NCI-H1930 (cell line): Measurements from ENCODE around the gene FCER1A.
"Not testable (repeated sequence)": the region's sequence is repeated elsewhere in the genome, so short reads cannot be mapped to it uniquely, and the experiment has no call there.

ENCODE experiments used
- DNase-seq, 2 experiments: peaks; one replicate each; lab custom pipeline; 2025; lab: John Stamatoyannopoulos, UW

The FCER1A gene

DNA sequence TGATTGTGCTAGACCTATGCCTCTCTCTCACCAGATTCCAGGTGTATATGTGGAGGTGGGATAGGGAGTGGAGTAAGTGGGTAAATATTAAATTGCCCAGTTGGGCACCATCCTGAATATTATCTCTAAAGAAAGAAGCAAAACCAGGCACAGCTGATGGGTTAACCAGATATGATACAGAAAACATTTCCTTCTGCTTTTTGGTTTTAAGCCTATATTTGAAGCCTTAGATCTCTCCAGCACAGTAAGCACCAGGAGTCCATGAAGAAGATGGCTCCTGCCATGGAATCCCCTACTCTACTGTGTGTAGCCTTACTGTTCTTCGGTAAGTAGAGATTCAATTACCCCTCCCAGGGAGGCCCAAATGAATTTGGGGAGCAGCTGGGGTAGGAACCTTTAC is at the start of gene FCER1A:
FCER1A (plus strand) TSS at position 242 of the 400 bp plus-strand sequence; CDS start at position 271, 29 bp downstream.
- DNase-seq: no peak

DNA sequence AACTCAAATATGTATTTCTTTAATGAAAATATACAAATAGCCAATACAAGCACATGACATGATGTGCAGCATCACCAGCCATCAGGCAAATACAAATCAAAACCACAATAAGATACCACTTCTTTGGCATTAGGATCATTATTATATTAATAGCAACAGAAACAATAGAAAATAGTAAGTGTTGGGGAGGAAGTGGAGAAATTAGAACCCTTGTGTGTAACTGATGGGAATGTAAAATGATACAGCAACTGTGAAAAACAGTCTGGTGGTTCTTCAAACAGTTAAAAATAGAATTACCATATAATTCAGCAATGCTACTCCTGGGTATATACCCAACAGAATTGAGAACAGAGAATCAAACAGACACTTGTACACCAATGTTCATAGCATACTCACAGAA is 40.8 kb upstream of the FCER1A start:
- DNase-seq: no peak

DNA sequence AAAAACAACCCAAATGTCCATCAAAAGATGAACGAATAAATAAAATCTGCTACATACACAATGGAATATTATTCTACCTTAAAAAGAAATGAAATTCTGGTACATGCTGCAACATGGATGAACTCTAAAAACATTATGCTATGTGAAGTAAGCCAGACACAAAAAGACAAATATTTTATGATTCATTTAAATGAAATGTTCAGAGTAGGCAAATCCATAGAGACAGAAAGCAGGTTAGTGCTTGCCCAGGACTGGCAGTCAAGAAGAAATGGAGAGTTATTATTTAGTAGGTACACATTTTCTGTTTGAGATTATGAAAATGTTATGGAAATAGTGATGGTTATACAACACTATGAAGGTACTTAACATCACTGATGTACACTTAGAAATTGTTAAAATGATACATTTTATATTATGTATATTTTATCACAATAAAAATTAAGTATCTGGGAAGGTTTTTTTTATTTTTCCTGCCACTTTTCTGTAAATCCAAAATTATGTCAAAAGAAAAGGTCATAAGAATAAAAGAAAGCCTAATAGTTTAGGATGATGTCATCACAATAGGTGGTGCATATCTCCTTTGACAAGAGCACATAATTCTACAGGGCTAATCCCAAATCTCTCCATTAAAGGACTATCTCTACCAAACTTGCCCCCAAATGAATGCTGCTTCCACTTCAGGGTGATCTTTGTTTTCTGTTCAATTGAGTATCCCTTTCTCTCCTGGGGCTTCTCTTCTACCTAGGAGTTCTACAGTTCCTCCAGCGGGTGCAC is 40.2 kb upstream of the FCER1A start:
- no peak for DNase-seq

DNA sequence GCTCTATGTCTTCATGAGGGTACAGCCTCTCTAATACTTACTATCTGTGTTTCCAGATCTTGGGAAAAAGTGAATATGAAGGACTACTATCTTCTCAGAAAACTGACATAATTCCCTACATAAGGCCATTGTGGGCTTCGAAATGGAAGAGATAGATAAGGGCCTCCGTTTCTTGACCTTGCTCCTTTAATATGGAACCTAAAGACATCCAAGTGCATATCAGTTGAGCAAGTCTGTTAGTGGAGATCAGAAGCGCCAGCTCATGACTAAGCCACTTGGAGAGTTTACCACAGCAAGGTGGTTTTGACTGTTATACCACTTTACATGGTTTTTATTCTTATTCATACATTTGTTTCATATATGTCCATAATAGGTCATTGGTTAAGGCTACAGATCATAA is 35.3 kb upstream of the FCER1A start:
- DNase-seq: no peak

DNA sequence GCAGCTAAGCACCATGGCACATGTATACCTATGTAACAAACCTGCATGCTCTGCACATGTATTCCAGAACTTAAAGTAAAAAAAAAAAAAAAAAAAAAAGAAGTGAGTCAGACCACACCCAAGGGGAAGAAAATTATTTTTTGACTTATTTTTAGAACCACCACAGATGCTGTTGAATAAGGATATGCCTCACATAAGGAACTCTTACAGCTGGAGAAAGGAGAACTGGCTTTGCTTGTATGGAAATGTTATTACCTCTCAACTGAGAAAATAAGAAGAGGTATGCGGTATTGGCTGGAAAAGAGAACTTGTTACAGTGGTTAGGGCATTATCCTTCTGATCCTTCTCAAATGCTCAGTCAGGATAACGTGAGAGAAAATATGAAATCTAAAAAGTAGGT is 27.5 kb upstream of the FCER1A start:
- DNase-seq: no peak

DNA sequence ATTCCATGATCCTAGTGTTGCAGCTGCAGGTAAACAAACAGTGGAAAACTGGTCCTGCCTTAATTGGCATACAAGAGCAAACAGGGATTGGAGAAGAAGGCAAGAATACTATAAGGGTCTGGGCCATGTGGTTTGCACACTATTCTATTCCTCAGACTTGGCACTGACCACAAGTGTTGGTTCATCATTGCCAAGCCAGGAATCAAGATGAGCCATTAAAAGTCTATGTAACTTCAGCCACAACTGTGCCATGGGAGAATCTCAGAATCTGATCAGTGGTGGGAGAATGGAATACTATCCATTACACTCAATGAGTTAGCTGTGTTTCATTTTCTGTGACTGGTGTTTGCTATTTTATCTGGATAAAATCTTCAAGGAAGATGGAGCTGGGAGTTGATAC is 26.2 kb upstream of the FCER1A start:
- DNase-seq: no peak

DNA sequence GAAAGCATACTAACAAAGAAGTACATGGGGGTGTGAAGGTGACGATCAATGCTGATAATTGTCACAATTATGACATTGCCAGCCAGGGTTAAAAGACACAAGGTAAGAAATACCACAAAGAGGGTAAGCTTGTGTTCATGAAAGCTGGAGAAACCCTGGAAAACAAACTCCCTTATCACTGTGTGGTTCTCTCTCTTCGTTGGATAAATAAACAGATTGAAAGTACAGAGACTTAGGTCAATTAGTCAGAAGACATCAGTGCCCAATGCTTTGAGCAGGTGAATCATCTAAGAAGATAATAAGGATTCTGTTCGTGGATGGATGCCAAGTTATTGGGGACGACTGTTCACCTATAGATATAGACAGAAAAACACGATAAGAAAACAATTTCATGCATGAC is 22.4 kb upstream of the FCER1A start:
- DNase-seq: no peak

DNA sequence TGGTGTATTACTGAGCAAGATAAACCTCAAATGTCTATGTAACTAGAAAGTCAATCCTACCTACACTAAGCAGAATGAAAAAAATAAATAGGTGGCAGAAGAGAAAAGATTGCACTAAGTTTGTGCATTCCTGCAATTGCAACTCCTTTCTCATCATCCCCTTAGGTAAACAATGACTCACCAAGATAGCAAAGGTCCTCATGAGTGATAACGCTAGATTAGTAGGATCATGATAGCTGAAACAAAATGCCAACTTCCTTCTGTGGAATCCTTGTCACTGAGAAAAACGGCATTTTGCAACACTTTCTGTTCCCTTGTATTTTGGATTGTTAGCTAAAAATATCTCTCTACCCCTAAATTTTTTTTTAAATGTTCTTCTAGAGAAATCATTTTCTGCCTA is 20.0 kb upstream of the FCER1A start:
- DNase-seq: no peak

DNA sequence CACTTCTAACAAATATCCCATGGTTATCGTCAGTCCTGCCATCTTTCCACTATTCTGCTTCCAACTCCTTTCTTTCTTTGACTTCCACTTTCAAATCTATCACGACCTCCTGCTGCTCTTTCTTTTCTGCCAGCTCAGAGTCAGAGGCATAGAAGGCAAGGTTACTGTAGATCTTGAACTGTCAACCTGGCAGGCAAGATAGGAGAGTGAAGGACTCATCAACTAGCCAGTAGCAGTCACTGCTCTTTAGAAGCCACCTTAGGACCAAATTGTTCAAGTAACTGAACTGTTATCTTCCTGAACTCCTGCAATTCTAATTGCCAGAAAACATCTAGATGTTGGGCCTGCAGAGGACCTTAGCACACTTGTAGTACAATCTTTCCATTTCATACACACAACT is 13.1 kb upstream of the FCER1A start:
- DNase-seq: no peak

DNA sequence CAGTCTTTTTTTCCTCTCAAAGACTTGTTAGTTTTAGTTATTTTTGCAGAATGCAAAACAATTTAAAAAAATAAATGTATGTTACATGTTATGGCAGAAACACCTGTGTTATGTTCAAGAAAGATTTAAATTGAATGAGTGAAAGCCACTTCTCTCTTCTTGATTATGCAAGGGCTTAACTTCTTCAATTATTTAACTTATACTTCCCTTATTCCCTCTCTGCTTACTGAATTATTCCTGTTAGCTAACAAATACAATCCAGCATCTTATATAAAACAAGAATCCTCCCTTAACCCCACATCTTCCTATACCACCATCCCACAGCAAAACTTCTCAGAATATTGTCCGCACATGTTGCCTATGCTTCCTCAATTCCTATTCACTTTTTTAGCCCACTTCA is 10.7 kb upstream of the FCER1A start:
- no peak for DNase-seq

DNA sequence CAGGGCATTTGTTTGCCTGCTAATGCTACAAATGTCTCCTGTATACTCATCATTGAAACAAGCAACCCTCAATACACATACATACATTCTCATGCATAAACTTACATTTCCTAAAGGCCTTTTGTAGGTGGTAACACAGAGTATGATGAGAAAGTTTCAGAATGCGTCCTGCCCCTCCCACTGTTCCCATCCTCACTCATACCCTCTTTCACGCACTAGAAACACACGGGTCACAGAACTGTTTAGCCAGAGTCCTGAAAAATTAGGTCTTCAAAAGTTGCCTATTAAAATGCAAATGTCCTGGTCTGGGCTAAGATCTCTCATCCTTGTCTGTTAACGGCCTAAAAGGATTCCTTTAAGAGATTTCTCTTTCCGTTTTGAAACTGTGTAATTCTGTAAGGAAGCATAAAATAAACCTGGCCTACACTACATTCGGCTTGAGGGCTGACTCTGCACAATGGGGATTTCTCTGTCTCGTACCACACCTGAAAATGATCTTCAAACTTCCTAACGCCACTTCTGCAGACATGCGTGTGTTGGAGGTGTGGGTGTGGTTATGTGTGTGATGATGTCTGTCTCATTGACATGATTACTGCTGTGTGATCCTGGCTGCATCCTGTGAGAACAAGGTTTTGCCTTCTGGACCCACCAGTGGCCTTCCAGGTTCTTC is 5.3 kb upstream of the FCER1A start:
- no peak for DNase-seq

DNA sequence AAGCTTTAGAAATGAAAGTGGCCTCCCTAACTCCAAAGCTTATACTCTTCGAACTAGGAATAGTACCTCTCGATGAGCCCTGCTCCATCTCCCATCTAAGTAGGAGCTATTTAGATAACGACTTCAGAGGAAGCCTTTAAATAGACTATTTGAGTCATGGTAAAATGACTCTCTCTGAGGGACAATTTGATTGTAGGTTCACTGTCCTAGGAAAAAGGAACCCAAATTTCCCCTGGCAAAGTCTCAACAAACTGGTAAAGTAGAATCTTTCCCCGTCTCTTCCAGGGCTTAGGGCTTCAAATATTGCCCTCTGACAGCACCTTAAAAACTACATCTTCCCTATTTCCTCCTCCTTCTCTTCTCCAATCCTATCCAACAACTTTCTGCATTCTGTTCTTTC is 2.0 kb upstream of the FCER1A start:
- DNase-seq: no peak

DNA sequence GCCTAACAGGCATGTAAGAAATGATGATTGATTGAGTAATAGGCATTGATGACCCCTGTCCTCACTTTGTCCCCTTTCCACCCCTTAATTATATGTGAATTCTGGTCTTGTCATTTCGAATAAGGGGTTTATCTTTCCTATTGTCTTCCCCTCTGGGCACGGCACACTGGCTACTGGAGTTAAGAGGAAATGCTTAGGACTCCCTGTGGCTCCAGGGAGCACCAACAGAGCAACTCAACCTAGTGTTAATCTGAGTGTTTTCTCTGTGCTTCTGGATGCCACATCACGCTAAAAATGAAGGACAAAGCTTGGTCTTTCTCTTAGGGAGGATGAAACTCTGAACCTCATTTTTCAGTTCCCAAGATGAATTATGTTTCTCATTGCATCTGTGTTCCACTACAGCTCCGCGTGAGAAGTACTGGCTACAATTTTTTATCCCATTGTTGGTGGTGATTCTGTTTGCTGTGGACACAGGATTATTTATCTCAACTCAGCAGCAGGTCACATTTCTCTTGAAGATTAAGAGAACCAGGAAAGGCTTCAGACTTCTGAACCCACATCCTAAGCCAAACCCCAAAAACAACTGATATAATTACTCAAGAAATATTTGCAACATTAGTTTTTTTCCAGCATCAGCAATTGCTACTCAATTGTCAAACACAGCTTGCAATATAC is 5.3 kb downstream of the FCER1A start:
- DNase-seq: no peak

DNA sequence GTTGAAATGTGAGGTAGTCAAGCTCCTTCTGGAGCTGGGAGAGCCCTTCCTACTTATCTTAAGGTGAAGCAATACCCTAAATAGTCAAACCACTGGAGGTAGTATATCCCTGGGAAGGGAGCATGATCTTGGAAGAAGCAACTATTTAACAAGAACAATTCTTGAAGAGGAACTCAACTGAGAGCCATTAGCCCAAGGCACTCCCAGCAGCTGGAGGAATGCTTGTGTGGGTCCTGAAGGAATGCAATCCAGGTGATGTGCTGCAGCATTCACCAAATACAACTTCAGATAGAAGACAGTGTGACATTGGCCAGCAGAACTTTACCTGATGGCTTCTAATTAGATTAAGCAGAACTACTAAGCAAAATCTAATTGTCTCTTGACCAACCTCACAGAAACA is 9.5 kb downstream of the FCER1A start:
- no peak for DNase-seq

DNA sequence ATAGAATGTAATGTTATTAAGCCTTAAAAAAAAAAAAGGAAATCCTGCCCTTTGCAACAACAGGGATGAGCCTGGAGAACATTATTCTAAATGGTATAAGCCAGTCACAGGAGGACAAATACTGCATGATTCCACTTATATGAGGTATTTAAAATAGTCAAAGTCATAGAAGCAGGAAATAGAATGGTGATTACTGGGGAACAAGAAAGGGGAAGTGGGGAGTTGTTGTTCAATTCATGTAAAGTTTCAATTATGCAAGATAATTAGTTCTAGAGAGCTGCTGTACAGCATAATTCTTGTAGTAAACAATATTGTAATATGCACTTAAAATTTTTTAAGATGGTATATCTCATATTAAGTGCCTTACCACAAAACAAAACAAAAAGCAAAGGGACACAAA is 13.2 kb downstream of the FCER1A start:
- no peak for DNase-seq

DNA sequence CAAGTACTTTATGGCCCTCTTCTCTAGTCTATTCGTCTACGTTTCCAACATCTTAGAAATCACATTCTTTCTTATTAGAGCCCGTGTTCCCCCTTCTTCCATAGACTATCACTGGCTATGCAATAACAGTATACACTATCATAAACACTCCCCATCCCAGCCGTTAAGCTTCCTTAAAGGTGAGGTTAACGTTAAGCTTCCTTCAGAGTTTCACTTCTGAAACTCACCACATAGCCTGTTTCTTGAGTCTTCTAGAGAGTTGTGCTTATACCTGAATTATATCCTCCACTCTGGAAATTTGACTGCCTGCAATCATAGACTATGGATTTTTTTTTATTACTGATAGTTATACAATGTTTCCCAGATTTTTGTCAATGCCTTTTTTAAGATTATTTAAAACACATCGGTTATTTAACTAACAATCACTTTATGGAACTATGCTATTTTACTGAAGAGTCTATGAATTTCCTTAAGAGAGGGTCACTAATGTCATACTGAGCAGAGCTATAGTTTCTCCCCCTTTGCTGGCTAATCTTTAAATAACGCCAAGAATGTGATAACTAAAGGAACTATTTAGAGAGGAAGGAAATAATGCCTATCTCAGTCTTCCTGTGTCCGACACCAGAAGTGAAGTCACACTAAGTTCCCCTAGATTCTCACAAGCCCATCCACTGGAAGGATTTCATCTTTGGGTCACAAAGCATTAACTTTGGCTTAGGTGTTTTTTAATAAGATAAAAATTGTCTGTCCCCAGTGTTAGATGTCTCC is 16.8 kb downstream of the FCER1A start:
- no peak for DNase-seq

DNA sequence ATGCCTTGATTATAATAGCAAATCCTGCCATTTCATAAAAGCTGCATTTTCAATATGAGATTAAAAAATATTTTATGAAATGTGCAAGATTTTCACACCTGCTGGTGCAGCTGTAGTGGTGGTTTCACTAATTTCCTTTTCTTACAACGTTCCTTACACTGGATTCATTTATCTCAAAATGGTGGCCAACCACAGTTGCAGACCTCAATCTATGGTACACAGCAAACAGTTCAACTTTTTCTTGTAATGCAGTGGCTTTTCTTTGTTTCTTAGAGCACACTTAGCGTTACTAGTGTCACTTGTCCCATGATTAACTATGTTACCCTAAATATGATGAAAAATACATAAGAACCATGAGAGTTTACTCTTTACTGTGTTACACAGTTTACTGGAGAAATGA is 32.7 kb downstream of the FCER1A start:
- no peak for DNase-seq

DNA sequence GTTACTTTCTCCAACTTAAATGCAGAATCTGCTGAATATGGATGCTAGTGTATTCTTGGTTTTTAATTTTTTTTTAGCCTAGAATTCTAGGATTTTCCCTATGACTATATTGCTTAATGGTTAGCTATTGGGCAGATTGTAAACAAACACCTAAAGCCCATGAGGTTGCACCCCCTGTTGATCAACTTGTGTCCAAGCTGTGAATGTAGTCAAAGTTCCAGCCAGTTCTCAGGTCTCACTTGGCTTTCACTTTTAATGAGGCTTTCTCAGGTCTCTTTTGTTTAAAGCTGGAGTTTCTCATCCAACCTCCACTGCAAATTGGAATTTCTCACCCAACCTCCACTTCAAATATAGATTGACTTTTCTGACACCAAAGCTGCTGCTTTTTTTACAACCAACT is 35.9 kb downstream of the FCER1A start:
- no peak for DNase-seq

DNA sequence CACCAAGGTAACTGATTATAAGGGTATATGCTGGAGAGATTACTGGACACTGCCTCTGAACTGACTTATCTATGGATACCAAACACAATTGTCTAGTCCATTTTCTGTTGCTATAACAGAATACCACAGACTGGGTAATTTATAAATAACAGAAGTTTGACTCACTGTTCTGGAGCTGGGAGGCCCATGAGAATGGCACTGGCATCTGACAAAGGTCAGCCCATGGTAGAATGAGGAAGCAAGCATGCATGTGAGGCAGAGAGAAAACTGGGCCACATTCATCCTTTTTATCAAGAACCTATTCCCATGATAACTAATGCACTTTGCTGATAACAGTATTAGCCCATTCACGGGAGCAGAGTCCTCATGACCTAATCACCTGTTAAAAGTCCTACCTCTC is 37.4 kb downstream of the FCER1A start:
- no peak for DNase-seq

DNA sequence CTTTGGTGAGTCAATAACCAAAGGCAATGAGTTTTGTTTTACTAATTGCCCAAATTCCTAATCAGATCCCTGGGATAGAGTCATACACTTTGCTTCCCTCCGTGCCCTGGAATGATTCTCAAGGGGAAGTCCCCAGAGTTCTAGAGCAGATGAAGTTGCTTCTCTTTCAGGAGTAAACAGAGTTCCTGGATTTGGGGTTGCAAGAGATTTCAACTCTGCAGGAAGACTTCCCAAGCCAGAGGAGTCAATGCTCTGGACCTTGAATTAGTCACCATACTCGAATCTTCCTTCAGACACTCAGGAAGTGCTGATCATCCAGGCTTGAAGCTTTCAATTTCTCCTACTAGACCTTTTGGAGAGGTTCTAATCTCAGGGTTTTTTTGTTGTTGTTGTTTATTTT is 39.6 kb downstream of the FCER1A start:
- DNase-seq: no peak

DNA sequence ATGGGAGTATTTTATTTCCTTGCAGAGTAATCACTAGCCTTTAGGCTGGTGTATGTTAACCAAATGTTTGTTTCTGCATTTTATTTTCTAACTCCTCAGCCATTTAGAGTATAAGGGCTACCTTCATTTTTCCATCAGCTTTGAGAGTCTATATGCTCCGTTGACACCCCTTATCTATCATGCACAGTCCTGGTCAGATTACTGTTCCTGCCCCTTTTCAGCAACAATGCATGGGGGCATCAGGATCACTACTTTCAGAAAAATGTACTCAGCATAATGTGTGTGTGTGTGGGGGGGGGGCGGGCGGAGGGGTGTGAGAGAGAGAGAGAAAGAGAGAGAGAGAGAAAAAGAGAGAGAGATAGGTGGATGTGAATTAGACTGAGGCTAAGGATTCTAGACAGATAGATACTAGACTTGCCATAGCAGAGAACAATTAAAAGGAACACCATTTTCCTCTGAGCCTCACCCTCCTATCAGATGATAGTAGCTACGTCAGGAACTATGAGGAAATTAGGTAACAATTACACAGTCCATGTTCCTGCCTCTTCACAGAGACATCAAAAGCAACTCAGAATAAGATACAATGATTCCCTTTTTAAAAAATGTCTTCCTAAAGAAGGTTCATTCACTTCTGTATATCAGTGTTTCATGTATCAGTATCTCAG is 40.8 kb downstream of the FCER1A start:
- DNase-seq: no peak

DNA sequence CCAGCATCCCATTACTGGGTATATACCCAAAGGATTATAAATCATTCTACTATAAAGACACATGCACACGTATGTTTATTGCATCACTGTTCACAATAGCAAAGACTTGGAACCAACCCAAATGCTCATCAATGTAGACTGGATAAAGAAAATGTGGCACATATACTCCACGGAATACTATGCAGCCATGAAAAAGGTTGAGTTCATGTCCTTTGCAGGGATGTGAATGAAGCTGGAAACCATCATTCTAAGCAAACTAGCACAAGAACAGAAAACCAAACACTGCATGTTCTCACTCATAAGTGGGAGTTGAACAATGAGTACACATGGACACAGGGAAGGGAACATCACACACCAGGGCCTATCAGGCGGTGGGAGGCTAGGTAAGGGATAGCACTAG is 47.2 kb downstream of the FCER1A start:
- DNase-seq: not testable (repeated sequence)
